ENCODE measurements around the gene MYOM3.

DNA sequence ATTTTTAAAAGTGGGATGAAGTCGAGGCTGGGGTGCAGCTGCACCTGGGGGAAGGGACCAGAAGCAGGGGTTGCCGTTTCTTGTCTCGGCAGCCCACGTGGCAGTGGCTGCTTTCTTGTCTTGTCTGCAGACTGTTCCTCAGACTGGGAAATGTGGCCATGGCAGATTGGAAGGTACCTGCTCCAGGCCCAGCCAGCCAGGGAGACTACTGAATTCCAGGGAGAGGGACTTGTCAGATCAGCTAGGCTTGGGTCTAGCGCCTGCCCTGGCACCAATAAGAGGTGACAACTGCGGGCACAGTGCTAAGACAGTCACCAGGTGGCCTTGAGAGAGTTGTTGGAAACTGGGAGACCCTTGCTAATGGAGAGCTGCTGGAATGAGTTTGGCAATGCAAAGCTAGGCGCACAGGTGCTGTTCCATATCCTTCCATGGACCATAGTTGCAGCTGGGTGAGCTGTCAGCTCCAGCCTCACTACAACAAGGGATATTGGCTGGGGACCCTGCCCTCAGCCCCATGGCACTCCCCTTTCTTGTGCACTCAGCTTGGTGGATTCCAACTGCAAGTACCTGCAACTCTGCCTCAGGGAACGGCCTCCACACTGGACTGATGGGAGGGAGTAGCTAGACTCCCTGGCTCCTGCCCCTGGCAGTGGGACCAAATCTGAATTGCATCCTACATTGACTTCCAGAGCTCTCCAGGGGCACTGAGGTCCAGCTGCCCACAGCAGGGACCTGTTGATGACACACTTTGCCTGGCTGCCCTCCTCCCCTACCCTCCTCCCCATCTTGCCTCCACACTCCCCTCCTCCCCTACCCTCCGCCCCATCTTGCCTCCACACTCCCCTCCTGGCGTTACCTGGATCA lies 40.9 kb upstream of the MYOM3 start:
- TF ChIP-seq MAX (IDR thresholded peaks at IDR 0.05) (no peak), CTCF (IDR thresholded peaks at IDR 0.05) (no peak), USF2 (IDR thresholded peaks at IDR 0.05) (no peak), MAFK (IDR thresholded peaks at IDR 0.05; ENCODE audit: partially characterized antibody) (no peak), RNF2 (IDR thresholded peaks at IDR 0.05; ENCODE audit: borderline replicate concordance, low read depth) (no peak), SREBF2 (IDR thresholded peaks at IDR 0.05) (no peak), POLR2A (IDR thresholded peaks at IDR 0.05; ENCODE audit: low read length) (no peak), MYC (IDR thresholded peaks at IDR 0.05; ENCODE audit: borderline replicate concordance, low read length) (no peak), RAD21 (conservative IDR thresholded peaks at IDR 0.05 in 1 of 2, IDR thresholded peaks at IDR 0.05 in 1 of 2) (no peak), SMC3 (IDR thresholded peaks at IDR 0.05) (no peak), RFX5 (IDR thresholded peaks at IDR 0.05) (no peak)
- TF ChIP-seq, protein P1, sequence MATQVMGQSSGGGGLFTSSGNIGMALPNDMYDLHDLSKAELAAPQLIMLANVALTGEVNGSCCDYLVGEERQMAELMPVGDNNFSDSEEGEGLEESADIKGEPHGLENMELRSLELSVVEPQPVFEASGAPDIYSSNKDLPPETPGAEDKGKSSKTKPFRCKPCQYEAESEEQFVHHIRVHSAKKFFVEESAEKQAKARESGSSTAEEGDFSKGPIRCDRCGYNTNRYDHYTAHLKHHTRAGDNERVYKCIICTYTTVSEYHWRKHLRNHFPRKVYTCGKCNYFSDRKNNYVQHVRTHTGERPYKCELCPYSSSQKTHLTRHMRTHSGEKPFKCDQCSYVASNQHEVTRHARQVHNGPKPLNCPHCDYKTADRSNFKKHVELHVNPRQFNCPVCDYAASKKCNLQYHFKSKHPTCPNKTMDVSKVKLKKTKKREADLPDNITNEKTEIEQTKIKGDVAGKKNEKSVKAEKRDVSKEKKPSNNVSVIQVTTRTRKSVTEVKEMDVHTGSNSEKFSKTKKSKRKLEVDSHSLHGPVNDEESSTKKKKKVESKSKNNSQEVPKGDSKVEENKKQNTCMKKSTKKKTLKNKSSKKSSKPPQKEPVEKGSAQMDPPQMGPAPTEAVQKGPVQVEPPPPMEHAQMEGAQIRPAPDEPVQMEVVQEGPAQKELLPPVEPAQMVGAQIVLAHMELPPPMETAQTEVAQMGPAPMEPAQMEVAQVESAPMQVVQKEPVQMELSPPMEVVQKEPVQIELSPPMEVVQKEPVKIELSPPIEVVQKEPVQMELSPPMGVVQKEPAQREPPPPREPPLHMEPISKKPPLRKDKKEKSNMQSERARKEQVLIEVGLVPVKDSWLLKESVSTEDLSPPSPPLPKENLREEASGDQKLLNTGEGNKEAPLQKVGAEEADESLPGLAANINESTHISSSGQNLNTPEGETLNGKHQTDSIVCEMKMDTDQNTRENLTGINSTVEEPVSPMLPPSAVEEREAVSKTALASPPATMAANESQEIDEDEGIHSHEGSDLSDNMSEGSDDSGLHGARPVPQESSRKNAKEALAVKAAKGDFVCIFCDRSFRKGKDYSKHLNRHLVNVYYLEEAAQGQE (IDR thresholded peaks at IDR 0.05): no peak
- TF ChIP-seq, protein P2, sequence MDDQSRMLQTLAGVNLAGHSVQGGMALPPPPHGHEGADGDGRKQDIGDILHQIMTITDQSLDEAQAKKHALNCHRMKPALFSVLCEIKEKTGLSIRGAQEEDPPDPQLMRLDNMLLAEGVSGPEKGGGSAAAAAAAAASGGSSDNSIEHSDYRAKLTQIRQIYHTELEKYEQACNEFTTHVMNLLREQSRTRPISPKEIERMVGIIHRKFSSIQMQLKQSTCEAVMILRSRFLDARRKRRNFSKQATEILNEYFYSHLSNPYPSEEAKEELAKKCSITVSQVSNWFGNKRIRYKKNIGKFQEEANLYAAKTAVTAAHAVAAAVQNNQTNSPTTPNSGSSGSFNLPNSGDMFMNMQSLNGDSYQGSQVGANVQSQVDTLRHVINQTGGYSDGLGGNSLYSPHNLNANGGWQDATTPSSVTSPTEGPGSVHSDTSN (IDR thresholded peaks at IDR 0.05): no peak

Measured in A549 (cell line).